SU-DHL-6 (cell line): ENCODE data around the gene SELENOS.

ENCODE experiments used
- H2AFZ ChIP-seq: fragments of 200-600 bp; sonication (generic); 2 replicates; pipeline ENCODE4 v1.6.1; 2014; ENCODE audit warnings: low read depth, mild to moderate bottlenecking, moderate library complexity, mixed read lengths, antibody characterized with exemption, low read length; ENCODE audit not compliant: severe bottlenecking
- H3F3A ChIP-seq: fragments of 200-600 bp; shearing (Covaris generic); 2 replicates; pipeline ENCODE4 v1.6.0; 2016; ENCODE audit warnings: antibody characterized with exemption, mild to moderate bottlenecking; ENCODE audit not compliant: insufficient read depth
- H3K27ac ChIP-seq: fragments of 200-600 bp; sonication (generic); 2 replicates; pipeline ENCODE4 v1.5.1; 2016; ENCODE audit warnings: low read depth, mild to moderate bottlenecking, low read length, moderate library complexity, mixed read lengths
- H3K27me3 ChIP-seq: fragments of 200-600 bp; sonication (generic), shearing (Covaris generic); 2 replicates; pipeline ENCODE4 v1.6.0; 2014; ENCODE audit warnings: mild to moderate bottlenecking, low read length
- H3K36me3 ChIP-seq: fragments of 200-600 bp; sonication (generic); 2 replicates; pipeline ENCODE4 v1.6.1; 2014; ENCODE audit warnings: mild to moderate bottlenecking, low read length, mixed read lengths
- H3K4me2 ChIP-seq: fragments of 300-600, 200-600 bp; shearing (Covaris generic), sonication (generic); 2 replicates; pipeline ENCODE4 v1.6.0; 2014; ENCODE audit warnings: low read length, low read depth, mild to moderate bottlenecking; ENCODE audit not compliant: poor library complexity, severe bottlenecking
- H3K4me3 ChIP-seq: fragments of 200-600 bp; sonication (generic); 2 replicates; pipeline ENCODE4 v1.5.1; 2014; ENCODE audit warnings: antibody characterized with exemption, low read length, mild to moderate bottlenecking, mixed read lengths; ENCODE audit not compliant: insufficient read depth, poor library complexity, severe bottlenecking
- H3K79me2 ChIP-seq: fragments of 200-600 bp; sonication (generic); 2 replicates; pipeline ENCODE4 v1.6.1; 2014; ENCODE audit warnings: mild to moderate bottlenecking, low read length, moderate library complexity; ENCODE audit not compliant: insufficient read depth
- H3K9ac ChIP-seq: fragments of 200-600 bp; sonication (generic); 2 replicates; pipeline ENCODE4 v1.7.0; 2014; ENCODE audit warnings: mild to moderate bottlenecking, low read length
- H3K9me2 ChIP-seq: fragments of 200-600 bp; sonication (generic); replicated peaks from 2 replicates; pipeline ENCODE4 v1.6.1; 2014; ENCODE audit warnings: low read length; ENCODE audit not compliant: insufficient read depth
- H3K9me3 ChIP-seq: fragments of 200-600 bp; sonication (generic); 2 replicates; pipeline ENCODE4 v1.6.1; 2014; ENCODE audit warnings: low read length, mixed read lengths; ENCODE audit not compliant: insufficient read depth
- H4K20me1 ChIP-seq: fragments of 200-600 bp; sonication (generic); 2 replicates; pipeline ENCODE4 v1.6.1; 2014; ENCODE audit warnings: low read depth, mild to moderate bottlenecking, antibody characterized with exemption, low read length, moderate library complexity, mixed read lengths
- EZH2phosphoT487 ChIP-seq: fragments of 200-600 bp; sonication (generic), shearing (Covaris generic); conservative IDR thresholded peaks from 2 replicates; pipeline ENCODE4 v1.6.1; 2018; ENCODE audit warnings: mild to moderate bottlenecking, antibody characterized with exemption, low read length, moderate library complexity, mixed read lengths
- TF ChIP-seq, protein P1 (sequence below): fragments of 200-600 bp; sonication (generic); IDR thresholded peaks from one replicate; pipeline ENCODE4 v1.5.1; 2017; ENCODE audit warnings: antibody characterized with exemption, mild to moderate bottlenecking, low read length, moderate library complexity; ENCODE audit not compliant: insufficient read depth, poor library complexity, severe bottlenecking

The SELENOS gene

DNA sequence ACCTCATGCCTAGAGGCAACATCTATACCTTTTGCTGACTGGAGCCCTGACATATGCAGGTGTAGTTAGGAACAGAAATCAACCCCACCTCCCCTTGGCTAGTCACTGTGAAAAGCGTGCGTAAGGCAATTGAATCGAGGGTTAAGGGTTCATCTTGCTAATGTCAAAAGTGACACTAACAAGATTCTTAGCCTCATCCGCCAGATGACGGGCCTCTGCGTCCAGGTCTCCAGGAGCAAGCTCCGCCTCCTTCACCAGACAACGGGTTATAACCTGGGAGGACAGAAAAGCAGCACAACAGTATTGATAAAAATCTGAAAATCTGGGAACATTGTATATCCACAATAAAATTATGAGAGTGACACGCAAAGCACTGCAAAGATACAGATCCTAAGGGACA is 4.7 kb downstream of the SELENOS start:
- no peak overlapping the region for H3K4me3 ChIP-seq
- no peak overlapping the region for H3K4me2 ChIP-seq
- no peak overlapping the region for H2AFZ ChIP-seq
- H3K36me3 ChIP-seq: peaks cover 21% of the 10 kb centered on the region; the same call in 1 of the 2 replicates
- TF ChIP-seq, protein P1, sequence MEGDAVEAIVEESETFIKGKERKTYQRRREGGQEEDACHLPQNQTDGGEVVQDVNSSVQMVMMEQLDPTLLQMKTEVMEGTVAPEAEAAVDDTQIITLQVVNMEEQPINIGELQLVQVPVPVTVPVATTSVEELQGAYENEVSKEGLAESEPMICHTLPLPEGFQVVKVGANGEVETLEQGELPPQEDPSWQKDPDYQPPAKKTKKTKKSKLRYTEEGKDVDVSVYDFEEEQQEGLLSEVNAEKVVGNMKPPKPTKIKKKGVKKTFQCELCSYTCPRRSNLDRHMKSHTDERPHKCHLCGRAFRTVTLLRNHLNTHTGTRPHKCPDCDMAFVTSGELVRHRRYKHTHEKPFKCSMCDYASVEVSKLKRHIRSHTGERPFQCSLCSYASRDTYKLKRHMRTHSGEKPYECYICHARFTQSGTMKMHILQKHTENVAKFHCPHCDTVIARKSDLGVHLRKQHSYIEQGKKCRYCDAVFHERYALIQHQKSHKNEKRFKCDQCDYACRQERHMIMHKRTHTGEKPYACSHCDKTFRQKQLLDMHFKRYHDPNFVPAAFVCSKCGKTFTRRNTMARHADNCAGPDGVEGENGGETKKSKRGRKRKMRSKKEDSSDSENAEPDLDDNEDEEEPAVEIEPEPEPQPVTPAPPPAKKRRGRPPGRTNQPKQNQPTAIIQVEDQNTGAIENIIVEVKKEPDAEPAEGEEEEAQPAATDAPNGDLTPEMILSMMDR: no peak
- no peaks in the 10 kb centered on the region for H3K27me3 ChIP-seq
- no peaks in the 10 kb centered on the region for H3K9me3 ChIP-seq
- no peaks in the 10 kb centered on the region for H3F3A ChIP-seq
- H3K27ac ChIP-seq: no peak overlapping the region
- H3K79me2 ChIP-seq: peaks cover 11% of the 10 kb centered on the region
- H4K20me1 ChIP-seq: no peaks in the 10 kb centered on the region
- no peak overlapping the region for H3K9ac ChIP-seq
- no peaks in the 10 kb centered on the region for H3K9me2 ChIP-seq

DNA sequence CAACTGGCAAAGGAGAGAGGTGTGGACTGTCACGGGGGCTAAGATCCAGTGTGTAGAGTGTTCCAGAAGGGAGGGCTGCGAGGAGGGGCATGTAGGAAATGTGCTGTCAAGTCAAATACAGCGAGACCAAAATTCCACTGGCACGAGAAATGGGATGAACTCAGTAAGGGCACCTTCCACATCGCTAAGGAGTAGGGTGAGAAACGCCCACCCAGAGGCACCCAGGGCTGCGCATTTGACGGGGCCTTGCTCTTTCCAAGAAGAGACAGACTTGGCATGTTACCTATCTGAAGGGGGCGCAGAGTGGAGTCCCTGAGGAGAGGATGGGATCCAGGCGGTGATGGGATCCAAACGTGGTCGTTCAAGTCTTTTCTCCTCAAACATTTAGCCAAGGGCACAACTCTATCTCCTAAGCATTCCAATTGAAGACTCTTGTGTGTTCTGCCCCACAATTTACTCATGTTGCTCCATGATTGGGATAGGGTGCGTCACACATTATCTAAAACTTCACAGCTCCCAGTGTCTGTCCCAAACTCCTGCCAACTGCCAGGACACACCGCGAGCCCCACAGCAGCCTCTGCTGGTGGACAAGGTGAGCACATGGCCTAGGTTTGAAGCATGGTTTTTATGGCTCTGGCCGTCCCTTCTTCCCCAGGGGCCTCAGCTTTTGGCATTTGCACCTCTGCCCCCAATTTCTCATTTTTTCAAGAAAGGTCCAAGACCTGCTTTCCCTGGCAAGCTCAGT is 7.6 kb downstream of the SELENOS start:
- H3K9me2 ChIP-seq: no peaks in the 10 kb centered on the region
- no peaks in the 10 kb centered on the region for H3F3A ChIP-seq
- no peak for TF ChIP-seq EZH2phosphoT487
- TF ChIP-seq, protein P1: no peak
- no peak overlapping the region for H2AFZ ChIP-seq
- H3K79me2 ChIP-seq: no peaks in the 10 kb centered on the region
- H3K4me2 ChIP-seq: no peak overlapping the region
- H3K9me3 ChIP-seq: no peaks in the 10 kb centered on the region
- no peak overlapping the region for H3K4me3 ChIP-seq
- H4K20me1 ChIP-seq: no peaks in the 10 kb centered on the region
- H3K9ac ChIP-seq: no peak overlapping the region
- H3K36me3 ChIP-seq: peaks cover 21% of the 10 kb centered on the region; the same call in 1 of the 2 replicates
- H3K27ac ChIP-seq: no peak overlapping the region
- no peaks in the 10 kb centered on the region for H3K27me3 ChIP-seq

DNA sequence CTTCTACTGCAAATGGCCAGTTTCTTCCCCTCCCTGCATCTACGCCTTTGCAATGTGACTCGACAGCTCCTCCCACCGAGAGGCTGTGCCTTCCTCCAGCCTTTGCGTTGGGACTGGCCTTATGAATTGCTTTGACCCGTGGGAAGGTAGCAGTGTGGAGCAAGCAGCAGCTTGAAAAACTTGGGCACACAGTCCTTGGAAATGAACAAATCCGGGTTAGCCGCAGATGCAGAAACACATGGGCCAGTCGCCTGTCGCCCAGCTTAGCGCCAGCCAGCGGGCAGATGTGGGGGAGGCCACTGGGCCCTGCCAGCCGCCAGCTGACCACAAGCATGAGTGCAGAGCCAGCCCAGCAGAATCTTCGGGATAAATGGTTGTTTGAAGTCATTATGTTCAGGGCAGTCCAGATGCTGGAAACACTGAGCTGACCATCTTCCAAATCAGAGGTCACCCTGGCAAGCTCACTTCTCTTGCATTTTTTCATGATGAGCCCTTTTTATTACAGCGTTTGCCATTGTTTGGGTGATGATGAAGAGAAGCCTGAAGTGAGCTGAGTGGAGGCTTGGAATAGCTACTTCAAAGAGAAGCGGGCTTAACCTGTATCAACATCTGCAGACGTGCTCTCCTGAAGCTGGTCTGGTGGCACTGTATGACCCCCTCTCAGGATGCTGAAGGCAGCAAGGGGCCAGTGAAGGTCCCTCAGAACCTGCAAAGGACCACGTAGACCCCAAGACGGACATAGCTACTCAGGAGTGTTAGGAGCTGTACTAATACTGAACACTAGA is 9.8 kb downstream of the SELENOS start:
- no peaks in the 10 kb centered on the region for H3K9me2 ChIP-seq
- no peaks in the 10 kb centered on the region for H3K9me3 ChIP-seq
- H3K27ac ChIP-seq: no peak overlapping the region
- no peak overlapping the region for H3K4me3 ChIP-seq
- TF ChIP-seq, protein P1: no peak
- TF ChIP-seq EZH2phosphoT487: no peak
- H3F3A ChIP-seq: no peaks in the 10 kb centered on the region
- no peaks in the 10 kb centered on the region for H3K79me2 ChIP-seq
- H4K20me1 ChIP-seq: no peaks in the 10 kb centered on the region
- H3K9ac ChIP-seq: no peak overlapping the region
- no peak overlapping the region for H2AFZ ChIP-seq
- peaks cover 10% of the 10 kb centered on the region; the same call in 1 of the 2 replicates for H3K36me3 ChIP-seq
- H3K4me2 ChIP-seq: no peak overlapping the region
- no peaks in the 10 kb centered on the region for H3K27me3 ChIP-seq
